ENCODE measurements around the gene CHD6. TPM values are rescaled to one million over a fixed set of nuclear protein-coding genes. Genes with fewer than 3 reads are reported as not detected.

Gene CHD6
- total RNA-seq, 2 donors from 2014 or later = 40.9 to 72.0 TPM

GRCh38 chr20:41506192-41506915 lies 111.8 kb downstream of the CHD6 start:
- no peaks in the 10 kb centered on the region for H3K9me3 ChIP-seq

GRCh38 chr20:41505184-41505583 lies 113.0 kb downstream of the CHD6 start:
- 95% methylated on average over 7 of the region's 7 CpGs for WGBS
- Histone ChIP-seq H3K4me1 (replicated peaks) (peaks cover 8% of the 10 kb centered on the region), H3K4me3 (no peak overlapping the region), H3K27me3 (replicated peaks; ENCODE audit: insufficient read depth) (no peaks in the 10 kb centered on the region), H3K36me3 (no peaks in the 10 kb centered on the region), H3K9me3 (no peaks in the 10 kb centered on the region), H3K27ac (no peak overlapping the region)
- TF ChIP-seq POLR2AphosphoS5 (IDR thresholded peaks at IDR 0.05) = no peak
- no peak for TF ChIP-seq POLR2A (IDR thresholded peaks at IDR 0.05)
- TF ChIP-seq CTCF (IDR thresholded peaks at IDR 0.05) = no peak
- no peak for DNase-seq (ENCODE audit: low spot score)
- intact Hi-C loops (cut with DNase I) = loop anchor here (10.0 kb wide), 1 partner anchor 110 kb away; the partner anchor contains the start of gene CHD6

More at GRCh38 chr20:41506192-41506915, 111.8 kb downstream of the CHD6 start:
- Histone ChIP-seq H3K4me3 (no peak overlapping the region), H3K27ac (no peak overlapping the region), H3K36me3 (no peaks in the 10 kb centered on the region), H3K27me3 (replicated peaks; ENCODE audit: insufficient read depth) (no peaks in the 10 kb centered on the region), H3K4me1 (replicated peaks) (peaks cover 8% of the 10 kb centered on the region)
- no peak for TF ChIP-seq POLR2AphosphoS5 (IDR thresholded peaks at IDR 0.05)
- no peak for TF ChIP-seq POLR2A (IDR thresholded peaks at IDR 0.05)
- no peak for TF ChIP-seq CTCF (IDR thresholded peaks at IDR 0.05)
- 93% methylated on average over 4 of the region's 4 CpGs for WGBS
- DNase-seq (ENCODE audit: low spot score) = no peak
- intact Hi-C loops (cut with DNase I) = loop anchor here (10.0 kb wide), 1 partner anchor 108 kb away; the partner anchor contains the start of gene CHD6

GRCh38 chr20:41501376-41501775 lies 116.8 kb downstream of the CHD6 start:
- H3K36me3 ChIP-seq = no peaks in the 10 kb centered on the region
- H3K4me3 ChIP-seq = no peak overlapping the region
- TF ChIP-seq CTCF (IDR thresholded peaks at IDR 0.05) (no peak), POLR2A (IDR thresholded peaks at IDR 0.05) (no peak), POLR2AphosphoS5 (IDR thresholded peaks at IDR 0.05) (no peak)
- DNase-seq (ENCODE audit: low spot score) = no peak
- no peaks in the 10 kb centered on the region for H3K27me3 ChIP-seq (replicated peaks; ENCODE audit: insufficient read depth)
- H3K9me3 ChIP-seq = no peaks in the 10 kb centered on the region
- 87% methylated on average over 1 of the region's 1 CpG for WGBS
- no peaks in the 10 kb centered on the region for H3K4me1 ChIP-seq (replicated peaks)
- H3K27ac ChIP-seq = no peak overlapping the region
- intact Hi-C loops (cut with DNase I) = loop anchor here (10.0 kb wide), 1 partner anchor 113 kb away; the partner anchor contains the start of gene CHD6

GRCh38 chr20:41499961-41500725 lies 118.0 kb downstream of the CHD6 start:
- no peak for DNase-seq (ENCODE audit: low spot score)
- Histone ChIP-seq H3K4me3 (no peak overlapping the region), H3K36me3 (no peaks in the 10 kb centered on the region), H3K4me1 (replicated peaks) (no peaks in the 10 kb centered on the region), H3K27ac (no peak overlapping the region), H3K9me3 (no peaks in the 10 kb centered on the region), H3K27me3 (replicated peaks; ENCODE audit: insufficient read depth) (no peaks in the 10 kb centered on the region)
- intact Hi-C loops (cut with DNase I) = loop anchor here (10.0 kb wide), 1 partner anchor 115 kb away; the partner anchor contains the start of gene CHD6
- TF ChIP-seq POLR2AphosphoS5 (IDR thresholded peaks at IDR 0.05) = no peak
- no peak for TF ChIP-seq CTCF (IDR thresholded peaks at IDR 0.05)
- no peak for TF ChIP-seq POLR2A (IDR thresholded peaks at IDR 0.05)
- 67% methylated on average over 4 of the region's 4 CpGs for WGBS

All from prostate gland (tissue), 2 donors.